Spinal cord (tissue), 10 donors: Measurements from ENCODE around the gene DAPP1. TPM values are rescaled to one million over a fixed set of nuclear protein-coding genes. Genes with fewer than 3 reads are reported as not detected.

Experiments used
- DNase-seq, 6 donors: peaks; one replicate each; pipeline versions ENCODE4 v3.0.0 to v3.0.0-alpha.2; 2013 to 2015; ENCODE audit warnings: low spot score in 6 of 6, low read depth in 4 of 6
- H3K27ac ChIP-seq: one replicate; pipeline ENCODE4 v1.5.1; 2013; ENCODE audit warnings: low read depth, low read length, control low read depth
- H3K27me3 ChIP-seq: one replicate; pipeline ENCODE4 v1.6.1; 2013; ENCODE audit warnings: low read length; ENCODE audit not compliant: control insufficient read depth, insufficient read depth
- H3K36me3 ChIP-seq: one replicate; pipeline ENCODE4 v1.6.1; 2013; ENCODE audit warnings: low read length; ENCODE audit not compliant: control insufficient read depth, insufficient read depth
- H3K4me1 ChIP-seq: one replicate; pipeline ENCODE4 v1.6.1; 2013; ENCODE audit warnings: low read length; ENCODE audit not compliant: control insufficient read depth, insufficient read depth
- H3K4me3 ChIP-seq: one replicate; pipeline ENCODE4 v1.5.1; 2013; ENCODE audit warnings: low read depth, low read length, control low read depth
- H3K9me3 ChIP-seq: one replicate; pipeline ENCODE4 v1.6.1; 2013; ENCODE audit warnings: low read length; ENCODE audit not compliant: control insufficient read depth, insufficient read depth
- WGBS: methylation state at CpG from one replicate; pipeline ENCODE4 v1.1.5; 2013; ENCODE audit warnings: missing lambda C conversion rate; ENCODE audit not compliant: insufficient coverage; 5-methylcytosine and 5-hydroxymethylcytosine counted together
- polyA plus RNA-seq, 2 donors: library from polyadenylated mRNA; unstranded; fragments of 120-200 nt; gene quantifications; one replicate each; pipeline ENCODE4 v1.2.1, GENCODE V29; 2013; ENCODE audit not compliant: insufficient read length in 2 of 2
- total RNA-seq, 2 donors: library from RNA; depleted of rRNA in 1 of 2; stranded (reverse); fragments of 120-200 nt in 1 of 2; fragments of >200 nt in 1 of 2; gene quantifications; one replicate each; pipeline versions ENCODE4 v1.2.3 to v1.2.4, GENCODE V29; 2013 to 2014
- donor health status: healthy.

The DAPP1 gene
- total and polyA plus RNA-seq, 4 donors, result 0.53 to 5.7 (median 1.1) TPM

GRCh38 chr4:99918656-99919055 is 102.0 kb downstream of the DAPP1 start:
- no peaks in the 10 kb centered on the region for H3K4me1 ChIP-seq
- no peak overlapping the region for H3K4me3 ChIP-seq
- H3K27ac ChIP-seq, result no peak overlapping the region
- no peaks in the 10 kb centered on the region for H3K9me3 ChIP-seq
- WGBS, result no CpG with 5 or more reads among the region's 2 CpGs
- no peaks in the 10 kb centered on the region for H3K27me3 ChIP-seq
- peaks cover 5% of the 10 kb centered on the region for H3K36me3 ChIP-seq
- DNase-seq, result no peak

Other genes with a start within 250 kb of the DAPP1 start
- 1 to 10 TPM; 1.6 to 3.1 TPM for gene MTTP, start 242.0 kb upstream of the DAPP1 start, total RNA-seq
- 1 to 10 TPM; 2.6 to 3.3 TPM for gene MTTP, start 242.0 kb upstream of the DAPP1 start, polyA plus RNA-seq
- gene C4orf54, start 159.0 kb upstream of the DAPP1 start, total RNA-seq, result under 1 TPM; 0.06 to 0.20 TPM
- under 1 TPM in 1 of 2 donors, not detected in 1; 0.05 TPM for gene C4orf54, start 159.0 kb upstream of the DAPP1 start, polyA plus RNA-seq
- gene LAMTOR3, start 77.6 kb downstream of the DAPP1 start, total RNA-seq, result 10 to 100 TPM; 52.5 to 67.3 TPM
- 10 to 100 TPM; 65.8 to 85.0 TPM for gene LAMTOR3, start 77.6 kb downstream of the DAPP1 start, polyA plus RNA-seq
- gene DNAJB14, start 129.8 kb downstream of the DAPP1 start, total RNA-seq, result 10 to 100 TPM; 26.3 to 87.7 TPM
- 10 to 100 TPM; 20.2 to 28.6 TPM for gene DNAJB14, start 129.8 kb downstream of the DAPP1 start, polyA plus RNA-seq
- 100 to 1,000 TPM; 130 to 215 TPM for gene H2AZ1, start 133.4 kb downstream of the DAPP1 start, total RNA-seq
- gene H2AZ1, start 133.4 kb downstream of the DAPP1 start, polyA plus RNA-seq, result 100 to 1,000 TPM; 260 to 280 TPM